Astrocyte (in vitro differentiated cells and primary cell): ENCODE data around the gene E2F1.

ENCODE experiments used
- EZH2 ChIP-seq: IDR thresholded peaks from 2 replicates; pipeline ENCODE4 v1.6.1; 2012; ENCODE audit warnings: mild to moderate bottlenecking, low read length, inconsistent platforms; ENCODE audit not compliant: insufficient read depth
- TF ChIP-seq, protein P1 (sequence below): IDR thresholded peaks from 2 replicates; pipeline ENCODE4 v1.5.1; 2011; ENCODE audit warnings: low read depth, mild to moderate bottlenecking, inconsistent platforms, low read length, moderate library complexity; ENCODE audit not compliant: insufficient read depth

DNA sequence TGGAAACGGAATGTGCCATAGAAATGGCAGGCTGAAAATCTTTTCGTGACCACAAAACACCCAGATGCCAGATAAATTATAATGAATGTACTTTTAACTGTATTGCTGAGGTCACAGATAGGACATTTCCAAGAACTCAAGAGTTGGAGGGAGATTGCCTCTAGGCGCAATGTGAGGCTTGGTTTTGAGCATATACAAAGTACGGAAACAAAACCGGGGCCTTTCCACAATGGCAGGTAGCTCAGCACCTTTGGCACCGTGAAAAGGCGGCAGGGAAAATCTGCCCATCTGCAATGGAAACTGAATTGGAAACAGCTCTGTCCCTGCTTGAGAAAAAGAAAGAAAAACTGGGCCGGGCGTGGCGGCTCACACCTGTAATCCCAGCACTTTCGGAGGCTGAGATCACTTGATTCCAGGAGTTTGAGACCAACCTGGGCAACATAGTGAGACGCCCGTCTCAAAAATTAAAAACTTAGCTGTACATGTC lies 34.6 kb downstream of the E2F1 start:
- TF ChIP-seq, protein P1, sequence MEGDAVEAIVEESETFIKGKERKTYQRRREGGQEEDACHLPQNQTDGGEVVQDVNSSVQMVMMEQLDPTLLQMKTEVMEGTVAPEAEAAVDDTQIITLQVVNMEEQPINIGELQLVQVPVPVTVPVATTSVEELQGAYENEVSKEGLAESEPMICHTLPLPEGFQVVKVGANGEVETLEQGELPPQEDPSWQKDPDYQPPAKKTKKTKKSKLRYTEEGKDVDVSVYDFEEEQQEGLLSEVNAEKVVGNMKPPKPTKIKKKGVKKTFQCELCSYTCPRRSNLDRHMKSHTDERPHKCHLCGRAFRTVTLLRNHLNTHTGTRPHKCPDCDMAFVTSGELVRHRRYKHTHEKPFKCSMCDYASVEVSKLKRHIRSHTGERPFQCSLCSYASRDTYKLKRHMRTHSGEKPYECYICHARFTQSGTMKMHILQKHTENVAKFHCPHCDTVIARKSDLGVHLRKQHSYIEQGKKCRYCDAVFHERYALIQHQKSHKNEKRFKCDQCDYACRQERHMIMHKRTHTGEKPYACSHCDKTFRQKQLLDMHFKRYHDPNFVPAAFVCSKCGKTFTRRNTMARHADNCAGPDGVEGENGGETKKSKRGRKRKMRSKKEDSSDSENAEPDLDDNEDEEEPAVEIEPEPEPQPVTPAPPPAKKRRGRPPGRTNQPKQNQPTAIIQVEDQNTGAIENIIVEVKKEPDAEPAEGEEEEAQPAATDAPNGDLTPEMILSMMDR: no peak
- TF ChIP-seq EZH2: no peak
